ENCODE results near the gene STXBP6.
"Not testable (repeated sequence)": the region's sequence is repeated elsewhere in the genome, so short reads cannot be mapped to it uniquely, and the experiment has no call there.

Gene STXBP6

DNA sequence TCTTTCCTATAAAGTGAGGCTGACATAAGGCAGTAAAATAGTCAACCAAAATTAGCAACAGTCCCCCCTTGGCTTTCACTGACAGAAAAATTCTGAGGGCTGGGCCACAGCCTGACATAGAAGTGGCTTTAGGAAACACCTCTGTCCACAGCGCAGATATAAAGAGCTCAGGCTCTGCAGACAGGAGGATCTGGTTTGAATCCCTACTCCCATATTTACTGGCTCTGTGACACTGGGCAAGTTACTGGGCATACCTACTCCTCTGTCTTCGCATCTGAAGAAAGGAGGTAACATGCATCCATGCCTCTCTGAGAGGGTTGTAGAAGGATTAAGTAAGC is 95.3 kb downstream of the STXBP6 start:
- DNase-seq (ENCODE audit: low read depth) = no peak

GRCh38 chr14:24954037-24954699 is 95.8 kb downstream of the STXBP6 start:
- no peak for DNase-seq (ENCODE audit: low read depth)

- no peak for DNase-seq (ENCODE audit: low read depth)
Measured at GRCh38 chr14:24952851-24953666, 96.9 kb downstream of the STXBP6 start.

GRCh38 chr14:24948261-24948847 is 101.6 kb downstream of the STXBP6 start:
- no peak for DNase-seq (ENCODE audit: low read depth)

GRCh38 chr14:24947131-24947530 is 102.8 kb downstream of the STXBP6 start:
- DNase-seq (ENCODE audit: low read depth) = no peak

DNA sequence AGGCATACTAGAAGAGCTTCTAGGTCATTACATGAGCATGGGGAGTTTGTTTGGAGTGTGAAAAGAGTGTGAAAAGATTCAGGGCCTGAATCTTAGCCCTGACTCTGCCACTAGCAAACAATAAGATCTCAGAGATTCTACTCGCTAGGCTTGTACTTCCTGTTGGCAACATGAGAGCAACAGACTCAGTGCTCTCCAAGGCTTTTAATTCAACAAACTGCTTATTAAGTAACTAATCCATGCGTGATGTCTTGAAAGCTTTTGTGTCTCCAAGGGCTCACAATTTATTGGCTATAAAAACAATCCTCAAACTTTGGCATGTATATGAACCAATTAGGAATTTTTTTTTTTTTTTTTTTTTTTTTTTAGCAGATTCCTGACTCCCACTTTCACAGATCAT is 105.1 kb downstream of the STXBP6 start:
- no peak for DNase-seq (ENCODE audit: low read depth)

GRCh38 chr14:24943024-24943423 is 106.9 kb downstream of the STXBP6 start:
- no peak for DNase-seq (ENCODE audit: low read depth)

DNA sequence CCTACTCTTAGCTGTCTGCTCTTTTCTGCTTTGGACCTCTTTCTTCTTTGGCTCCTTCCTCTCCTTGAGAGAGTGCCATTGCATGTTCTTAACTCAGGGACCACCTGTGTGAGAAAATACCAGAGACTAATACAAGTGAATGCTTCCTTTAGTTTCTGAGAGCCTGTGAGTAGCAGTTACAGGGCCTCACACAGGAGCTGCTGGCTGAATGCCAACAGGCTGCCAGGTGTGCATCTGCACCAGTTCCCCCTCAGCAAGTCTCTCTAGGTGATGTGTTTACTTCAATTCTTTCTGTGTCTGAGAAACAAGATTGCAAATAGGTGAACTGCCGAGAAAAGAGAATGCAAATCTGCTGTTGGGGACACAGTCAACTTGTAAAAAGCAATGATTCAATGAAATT is 108.2 kb downstream of the STXBP6 start:
- DNase-seq (ENCODE audit: low read depth) = no peak

DNA sequence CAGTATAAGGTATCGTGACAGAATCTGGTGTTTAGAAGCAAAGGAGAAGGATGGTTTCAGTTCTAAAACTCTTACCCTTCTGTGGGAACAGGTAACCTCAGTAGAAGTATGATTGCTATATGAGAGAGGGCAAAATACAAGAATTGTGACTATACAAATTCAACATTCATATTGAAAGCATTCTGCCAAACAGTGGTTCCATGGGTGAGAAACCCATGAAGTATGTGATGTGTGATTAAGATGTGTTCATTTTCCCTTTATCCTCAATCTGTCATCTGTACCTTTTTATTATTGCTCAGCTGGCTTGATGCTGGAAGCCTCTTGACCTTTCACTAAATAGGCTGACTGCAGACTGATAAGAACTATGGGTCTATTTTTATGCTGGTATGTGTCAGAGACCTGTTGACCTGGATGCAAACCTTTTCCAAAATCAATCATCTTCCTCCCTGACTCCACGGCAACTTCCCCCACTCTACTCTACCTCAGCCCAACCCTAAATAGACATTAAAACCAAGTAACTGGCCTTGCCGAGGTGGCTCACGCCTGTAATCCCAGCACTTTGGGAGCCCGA is 109.6 kb downstream of the STXBP6 start:
- DNase-seq (ENCODE audit: low read depth) = no peak

DNA sequence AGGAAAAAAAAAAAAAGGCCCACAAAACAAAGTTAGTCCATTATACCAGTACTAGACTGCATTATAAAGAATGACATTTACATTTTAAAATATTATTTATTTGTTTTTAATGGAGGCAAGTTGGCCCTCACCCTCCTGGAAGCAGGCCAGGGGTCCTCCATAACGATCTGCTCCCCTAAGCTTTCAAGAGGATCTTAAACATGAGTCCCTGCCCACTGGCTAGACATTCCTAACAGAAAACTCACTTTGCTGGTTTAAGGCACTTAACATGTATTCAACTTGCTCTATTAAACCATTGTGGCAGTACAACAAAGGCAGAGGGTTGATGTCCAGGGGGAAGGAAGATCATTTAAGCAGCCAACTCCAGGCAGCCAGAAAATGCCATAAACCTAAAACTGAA is 111.4 kb downstream of the STXBP6 start:
- no peak for DNase-seq (ENCODE audit: low read depth)

GRCh38 chr14:24937300-24937699 is 112.6 kb downstream of the STXBP6 start:
- no peak for DNase-seq (ENCODE audit: low read depth)

DNA sequence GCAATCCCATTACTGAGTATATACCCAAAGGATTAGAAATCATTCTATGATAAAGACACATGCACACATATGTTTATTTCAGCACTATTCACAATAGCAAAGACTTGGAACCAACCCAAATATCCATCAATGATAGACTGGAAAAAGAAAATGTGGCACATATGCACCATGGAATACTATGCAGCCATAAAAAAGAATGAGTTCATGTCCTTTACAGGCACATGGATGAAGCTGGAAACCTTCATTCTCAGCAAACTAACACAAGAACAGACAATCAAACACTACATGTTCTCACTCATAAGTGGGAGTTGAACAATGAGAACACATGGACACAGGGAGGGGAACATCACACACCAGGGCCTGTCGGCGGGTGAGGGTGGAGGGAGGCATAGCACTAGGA is 113.2 kb downstream of the STXBP6 start:
- DNase-seq (ENCODE audit: low read depth) = not testable (repeated sequence)

GRCh38 chr14:24935796-24936195 is 114.2 kb downstream of the STXBP6 start:
- no peak for DNase-seq (ENCODE audit: low read depth)

- DNase-seq (ENCODE audit: low read depth) = no peak
Measured at GRCh38 chr14:24928386-24928900, 121.5 kb downstream of the STXBP6 start.

- no peak for DNase-seq (ENCODE audit: low read depth)
Measured at GRCh38 chr14:24927809-24928208, 122.1 kb downstream of the STXBP6 start.

GRCh38 chr14:24925771-24926374 is 124.1 kb downstream of the STXBP6 start:
- DNase-seq (ENCODE audit: low read depth) = no peak

- DNase-seq (ENCODE audit: low read depth) = no peak
Measured at GRCh38 chr14:24924544-24924943, 125.4 kb downstream of the STXBP6 start.

- DNase-seq (ENCODE audit: low read depth) = no peak
Measured at GRCh38 chr14:24921903-24922302, 128.0 kb downstream of the STXBP6 start.

DNA sequence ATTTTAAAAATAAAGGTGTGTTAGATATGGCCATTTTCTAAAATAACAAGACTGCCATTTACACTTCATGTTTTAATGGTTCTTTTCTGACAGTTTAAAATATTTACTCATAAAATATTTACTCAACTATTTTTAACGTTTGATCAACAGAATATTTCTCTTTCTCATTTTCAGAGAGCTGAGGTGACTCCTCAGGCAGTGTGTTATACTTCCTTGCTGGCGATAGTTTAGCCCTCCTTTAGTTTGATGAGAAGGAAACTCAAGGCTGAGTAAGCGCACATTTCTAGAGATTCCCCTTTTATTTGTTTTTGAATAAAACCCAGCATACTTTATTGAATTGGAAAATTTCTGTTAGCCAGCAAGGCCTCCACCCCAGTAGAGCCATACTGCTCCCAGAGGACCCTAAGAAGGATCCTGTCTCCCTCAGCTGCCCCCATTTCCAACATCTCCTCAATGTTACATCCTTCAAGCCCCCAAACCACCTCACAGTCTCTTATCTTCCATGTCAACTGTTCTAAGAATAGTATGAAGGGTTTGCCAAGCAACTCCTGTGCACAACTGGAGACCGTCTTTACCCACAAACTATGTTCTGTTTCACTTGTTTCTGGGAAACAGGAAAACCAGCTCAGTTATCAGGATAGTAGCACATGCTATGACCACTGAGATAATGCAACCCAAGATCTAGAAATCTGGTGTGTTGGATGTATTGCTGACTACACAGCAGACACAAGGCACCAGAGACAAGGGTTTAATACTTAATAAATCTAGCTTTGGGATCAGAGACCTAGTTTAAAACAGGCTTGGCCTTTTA is 129.5 kb downstream of the STXBP6 start:
- no peak for DNase-seq (ENCODE audit: low read depth)

DNA sequence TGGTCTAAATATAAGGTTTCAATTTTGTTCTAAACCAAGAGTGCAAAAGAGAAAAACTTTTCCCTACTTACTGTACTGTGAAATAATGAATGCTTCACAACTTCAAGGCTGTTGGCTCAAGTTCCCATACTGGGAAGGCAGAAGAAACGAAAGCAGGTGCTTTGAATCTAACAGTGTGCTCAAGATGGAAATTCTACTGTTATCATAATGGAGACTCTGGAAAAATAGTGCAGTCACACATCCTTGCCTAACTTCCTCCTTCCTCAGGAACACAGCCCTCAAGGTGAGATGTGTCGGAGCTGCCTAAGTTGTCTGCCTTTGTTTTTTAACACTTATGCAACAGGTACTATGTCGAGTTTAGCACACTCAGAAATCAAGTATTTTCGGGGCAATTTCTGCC is 131.1 kb downstream of the STXBP6 start:
- no peak for DNase-seq (ENCODE audit: low read depth)

DNA sequence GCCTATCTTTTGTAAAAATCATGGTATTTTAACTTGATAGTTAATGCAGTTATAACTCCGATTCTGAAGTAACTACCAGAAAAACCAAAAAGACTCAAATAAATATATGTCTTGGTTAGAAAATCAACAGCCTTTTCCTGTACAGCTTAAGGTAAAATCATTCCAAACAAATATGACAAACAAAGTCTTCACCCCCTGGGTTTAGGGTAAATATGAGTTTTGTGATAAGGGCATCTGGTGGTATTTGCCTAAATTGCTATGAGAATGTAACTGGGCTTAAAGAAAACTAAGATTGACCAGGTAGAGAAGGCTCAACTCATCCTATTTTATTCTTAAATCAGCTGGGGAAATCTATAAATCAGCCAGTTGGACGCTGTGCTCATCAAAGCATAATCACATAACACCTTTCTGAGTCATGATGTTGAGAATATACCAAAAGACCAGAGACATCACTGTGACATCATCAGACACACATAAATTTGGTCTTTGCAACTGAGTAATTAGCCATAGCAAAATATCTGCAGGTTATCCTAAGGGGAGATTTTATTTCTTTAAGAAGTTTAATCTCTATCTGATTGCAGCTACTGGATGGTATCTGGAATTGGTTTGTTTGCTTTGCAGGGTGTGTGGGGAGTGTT is 133.9 kb downstream of the STXBP6 start:
- DNase-seq (ENCODE audit: low read depth) = no peak

All from GM04503 (cell line).